Motor neuron (in vitro differentiated cells): ENCODE measurements around the gene IL5RA. TPM values are rescaled to one million over a fixed set of nuclear protein-coding genes. Genes with fewer than 3 reads are reported as not detected.
A peak's percentile ranks its signal among the peaks of the same experiment; 100 is the strongest.

Experiments
- ATAC-seq, 8 experiments: fragments of 200-7000 bp; cut with Tn5 transposase; replicated peaks in 6 of 8; 2 replicates each; pipeline ENCODE4 v1.8.0; 2021; ENCODE audit warnings: mild to moderate bottlenecking in 8 of 8, moderate library complexity in 8 of 8
- H3K27ac ChIP-seq, 2 donors: fragments of 250-450 bp; sonication (Bioruptor Pico); 2 replicates each; pipeline ENCODE4 v1.9.0; 2021; ENCODE audit warnings: antibody characterized with exemption in 2 of 2, mild to moderate bottlenecking in 2 of 2, moderate library complexity in 1 of 2
- H3K4me1 ChIP-seq, 2 donors: fragments of 250-450 bp; sonication (Bioruptor Pico); replicated peaks in 1 of 2; 2 replicates each; pipeline ENCODE4 v1.6.1; 2021; ENCODE audit warnings: antibody characterized with exemption in 2 of 2, mild to moderate bottlenecking in 2 of 2, moderate library complexity in 1 of 2
- H3K4me3 ChIP-seq, 5 donors: fragments of 250-450 bp; sonication (Bioruptor Pico); 2 replicates each; pipeline ENCODE4 v1.9.0; 2021; ENCODE audit warnings: antibody characterized with exemption in 5 of 5, mild to moderate bottlenecking in 5 of 5, moderate library complexity in 4 of 5
- WGBS, 10 experiments: fragments of 450-650 bp; shearing (Covaris generic); methylation state at CpG; one replicate each; pipeline ENCODE4 v1.0.0; 2022; 5-methylcytosine and 5-hydroxymethylcytosine counted together
- in situ Hi-C, 9 experiments: fragments of 400-800 bp; cut with MboI; loops; one replicate each; pipeline ENCODE4 v1.15.0; 2021; ENCODE audit warnings: low sequenced_read_pairs in 9 of 9, low pct_unique_long_range_greater_than_20kb in 2 of 9; ENCODE audit not compliant: unreplicated experiment in 9 of 9
- total RNA-seq, 8 experiments: library from RNA; unstranded; fragments of 300-600 nt; gene quantifications; 2 replicates each; pipeline versions ENCODE4 v1.2.3 to v1.2.4, GENCODE V29; 2022

Gene IL5RA
- total RNA-seq, 8 experiments from 2014 or later: 0.05 to 1.00 (median 0.17) TPM; not detected in 1

DNA sequence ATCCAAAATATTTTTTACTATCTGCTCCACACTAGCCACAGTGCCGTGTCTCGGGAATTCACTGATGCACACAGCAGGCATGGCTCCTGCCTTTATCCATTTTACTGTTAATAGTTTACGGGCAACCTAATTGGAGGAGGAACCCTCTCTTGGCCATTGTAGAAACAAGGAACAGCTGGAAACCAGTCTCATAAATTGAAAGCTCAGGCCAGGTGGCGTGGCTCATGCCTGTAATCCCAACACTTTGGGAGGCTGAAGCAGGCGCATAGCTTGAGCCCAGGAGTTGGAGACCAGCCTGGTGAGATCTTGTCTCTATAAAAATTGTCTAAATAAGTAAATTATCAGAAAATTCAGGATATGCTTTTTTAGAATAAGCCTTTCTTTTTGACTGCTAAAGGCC, 39.0 kb downstream of the IL5RA start:
- no peak overlapping the region for H3K4me3 ChIP-seq
- H3K4me1 ChIP-seq: no peaks in the 10 kb centered on the region
- no peak overlapping the region for H3K27ac ChIP-seq
- no peak for ATAC-seq
- in situ Hi-C loops: no loop called here
- 11 to 100% (median 88%) methylated on average over 1 to 5 of the region's 5 CpGs; no CpG with 5 or more reads in 2 of the 10 experiments for WGBS, 10 experiments

DNA sequence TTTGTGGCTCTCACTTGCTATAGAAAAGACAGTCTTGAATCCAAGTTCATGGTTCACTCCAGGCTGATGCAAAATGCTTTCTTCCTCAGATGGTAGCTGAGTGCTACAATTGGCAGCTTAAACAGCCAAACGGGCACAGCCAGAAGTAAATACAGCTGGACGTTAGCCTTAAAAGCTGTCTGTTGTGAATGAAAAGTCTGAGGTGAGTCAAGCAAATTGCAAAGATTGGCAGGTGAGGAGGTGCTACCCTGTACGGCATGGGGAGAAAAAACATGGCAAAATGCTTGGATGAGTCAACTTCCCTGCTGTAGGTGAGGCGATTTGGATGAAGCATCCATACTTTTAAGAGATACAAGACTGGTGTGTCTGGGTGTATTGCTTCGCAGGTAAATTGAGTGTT, 40.5 kb downstream of the IL5RA start:
- H3K27ac ChIP-seq: no peak overlapping the region
- H3K4me1 ChIP-seq: peaks cover 0 to 3% of the 10 kb centered on the region in 2 donors
- H3K4me3 ChIP-seq: no peak overlapping the region
- WGBS, 10 experiments: 0 to 100% (median 79%) methylated on average over 1 to 4 of the region's 5 CpGs; no CpG with 5 or more reads in 2 of the 10 experiments
- ATAC-seq: no peak
- in situ Hi-C loops: no loop called here

DNA sequence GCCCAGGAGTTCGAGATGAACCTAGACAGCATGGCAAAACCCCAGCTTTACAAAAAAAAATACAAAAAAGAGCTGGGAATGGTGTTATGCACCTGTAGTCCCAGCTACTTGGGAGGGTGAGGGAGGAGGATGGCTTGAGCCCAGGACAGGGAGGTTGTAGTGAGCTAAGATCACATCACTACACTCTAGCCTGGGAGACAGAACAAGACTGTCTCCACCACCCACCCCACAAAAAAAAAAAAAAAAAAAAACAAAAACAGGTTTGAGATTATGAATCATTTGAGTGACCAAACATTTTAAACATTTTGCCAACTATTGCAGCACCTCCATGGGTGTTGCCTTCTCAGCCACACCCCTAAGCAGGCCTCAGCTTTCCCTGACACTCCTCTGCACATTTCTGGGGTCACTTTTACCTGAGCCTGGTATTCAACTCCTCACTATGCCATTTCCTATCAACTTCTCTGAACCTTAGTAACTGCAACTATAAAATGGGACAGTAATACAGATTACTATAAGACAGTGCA, 41.8 kb downstream of the IL5RA start:
- 0 to 100% (median 40%) methylated on average over 1 of the region's 1 CpG; no CpG with 5 or more reads in 6 of the 10 experiments for WGBS, 10 experiments
- no peak overlapping the region for H3K27ac ChIP-seq
- ATAC-seq: no peak
- H3K4me3 ChIP-seq: no peak overlapping the region
- H3K4me1 ChIP-seq: peaks cover 7% of the 10 kb centered on the region in 2 donors
- in situ Hi-C loops: no loop called here

DNA sequence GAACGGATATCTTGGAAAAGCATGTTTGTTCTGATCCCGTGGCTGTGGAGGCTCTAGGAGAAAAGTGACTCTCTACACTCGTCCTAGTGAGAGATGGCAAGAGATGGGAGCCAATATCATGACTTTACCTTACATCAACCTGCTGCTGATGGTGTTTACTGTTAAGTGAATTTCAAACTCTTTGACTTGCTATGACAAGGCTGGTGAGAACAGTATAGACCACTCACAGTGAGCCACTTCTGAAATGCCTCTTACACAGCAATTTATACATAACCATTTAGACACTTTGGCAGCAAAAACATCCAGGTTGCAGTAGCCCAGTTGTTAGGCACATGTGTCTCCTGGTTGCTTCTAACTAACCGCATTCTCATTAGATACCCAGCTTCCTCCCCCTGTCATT, 43.3 kb downstream of the IL5RA start:
- WGBS, 10 experiments: 0 to 100% (median 60%) methylated on average over 1 to 3 of the region's 4 CpGs; no CpG with 5 or more reads in 3 of the 10 experiments
- in situ Hi-C loops: no loop called here
- ATAC-seq: no peak

DNA sequence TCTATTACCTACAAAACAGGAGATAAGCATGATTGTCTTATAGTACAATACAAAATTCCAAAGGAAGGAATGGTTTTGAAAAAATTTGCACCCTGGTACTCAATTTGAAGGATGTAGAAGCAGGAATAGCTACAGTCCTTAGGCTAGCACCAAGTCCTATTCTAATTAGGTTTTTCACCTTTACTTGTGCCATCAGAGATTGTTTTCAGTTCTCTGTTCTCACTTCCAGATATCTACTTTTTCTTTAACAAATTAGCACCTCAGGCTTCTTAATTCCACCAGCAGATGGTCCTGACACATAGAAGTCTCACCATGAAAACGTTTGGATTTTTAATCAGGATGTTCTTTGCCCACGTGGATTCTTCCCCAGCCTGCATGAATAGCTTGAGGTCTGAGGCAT, 43.8 kb downstream of the IL5RA start:
- WGBS, 10 experiments: 0 to 37% (median 0%) methylated on average over 1 to 2 of the region's 2 CpGs; no CpG with 5 or more reads in 5 of the 10 experiments

More for the DNA sequence above, 43.3 kb downstream of the IL5RA start:
- no peak overlapping the region for H3K27ac ChIP-seq
- no peak overlapping the region for H3K4me3 ChIP-seq
- peaks cover 7% of the 10 kb centered on the region in 2 donors for H3K4me1 ChIP-seq

DNA sequence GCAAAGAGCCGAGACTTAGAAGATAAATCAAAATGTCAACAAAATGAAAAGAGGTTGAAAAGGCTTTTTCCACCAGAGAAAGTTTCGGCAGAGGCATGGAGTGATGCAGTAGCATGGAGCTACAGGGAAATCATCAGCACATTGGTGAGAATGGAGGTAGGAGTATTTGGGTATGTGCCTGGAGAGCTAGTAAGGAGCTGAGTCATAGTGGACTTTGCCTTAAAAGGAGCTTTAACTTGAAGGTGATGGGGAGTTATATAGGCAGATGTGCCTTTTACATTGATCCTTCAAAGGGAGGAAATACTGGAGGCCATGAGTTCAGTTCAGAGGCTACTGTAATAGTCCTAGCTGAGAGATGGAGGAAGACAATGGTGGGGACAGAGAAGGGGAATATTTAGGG, 44.3 kb downstream of the IL5RA start:
- in situ Hi-C loops: no loop called here
- WGBS, 10 experiments: 0 to 87% (median 52%) methylated on average over 1 to 2 of the region's 2 CpGs; no CpG with 5 or more reads in 2 of the 10 experiments
- Histone ChIP-seq H3K27ac (no peak overlapping the region), H3K4me3 (no peak overlapping the region), H3K4me1 (peaks cover 7% of the 10 kb centered on the region in 2 donors)
- ATAC-seq: no peak

More for the DNA sequence above, 43.8 kb downstream of the IL5RA start:
- no peak for ATAC-seq
- Histone ChIP-seq H3K27ac (no peak overlapping the region), H3K4me3 (no peak overlapping the region), H3K4me1 (peaks cover 7% of the 10 kb centered on the region in 2 donors)
- in situ Hi-C loops: no loop called here

DNA sequence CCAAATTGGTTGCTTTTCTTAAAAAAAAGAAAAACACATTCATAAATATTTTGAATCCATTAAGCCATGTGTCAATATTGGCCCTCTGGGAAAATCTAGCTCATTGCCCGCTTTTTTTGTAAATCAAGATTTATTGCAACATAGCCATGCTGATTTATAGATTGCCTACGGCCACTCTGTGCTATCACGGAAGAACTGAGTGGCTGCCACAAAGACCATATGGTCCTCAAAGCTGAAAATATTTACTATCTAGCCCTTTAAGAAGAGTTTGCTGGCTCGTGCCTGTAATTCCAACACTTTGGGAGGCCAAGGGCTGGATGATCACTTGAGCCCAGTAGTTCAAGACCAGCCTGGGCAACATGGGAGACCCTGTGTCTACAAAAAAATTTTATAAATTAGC, 45.9 kb downstream of the IL5RA start:
- 0 to 63% (median 42%) methylated on average over 3 to 4 of the region's 4 CpGs; no CpG with 5 or more reads in 4 of the 10 experiments for WGBS, 10 experiments
- in situ Hi-C loops: no loop called here

DNA sequence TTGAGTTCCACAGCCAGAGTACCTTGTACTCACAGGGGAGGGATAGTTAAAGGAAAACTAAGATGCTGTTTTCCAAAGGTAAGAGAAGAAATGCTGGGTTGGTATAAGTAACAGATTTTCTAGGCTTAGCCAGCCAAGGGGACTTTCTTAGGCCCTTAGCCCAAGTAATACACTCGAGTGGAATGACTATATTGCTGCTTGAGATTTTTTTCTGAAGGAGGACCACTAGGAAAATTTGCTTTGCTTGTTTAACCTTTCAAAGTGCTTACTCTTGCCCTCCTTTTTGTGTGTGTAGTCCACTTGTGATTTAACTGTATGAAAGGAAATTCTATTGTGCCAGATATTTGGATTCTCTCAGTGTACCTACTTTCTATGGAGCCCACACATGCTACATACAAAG, 50.5 kb downstream of the IL5RA start:
- peaks cover 3 to 7% of the 10 kb centered on the region in 2 donors for H3K4me1 ChIP-seq
- no peak overlapping the region for H3K4me3 ChIP-seq
- 0 to 67% (median 60%) methylated on average over 1 of the region's 1 CpG; no CpG with 5 or more reads in 4 of the 10 experiments for WGBS, 10 experiments
- no peak overlapping the region for H3K27ac ChIP-seq
- no peak for ATAC-seq
- in situ Hi-C loops: no loop called here

More for the DNA sequence above, 45.9 kb downstream of the IL5RA start:
- Histone ChIP-seq H3K4me3 (no peak overlapping the region), H3K27ac (no peak overlapping the region), H3K4me1 (peaks cover 7% of the 10 kb centered on the region in 2 donors)
- peak in 2 of 8 experiments; percentile 69 to 81 for ATAC-seq

DNA sequence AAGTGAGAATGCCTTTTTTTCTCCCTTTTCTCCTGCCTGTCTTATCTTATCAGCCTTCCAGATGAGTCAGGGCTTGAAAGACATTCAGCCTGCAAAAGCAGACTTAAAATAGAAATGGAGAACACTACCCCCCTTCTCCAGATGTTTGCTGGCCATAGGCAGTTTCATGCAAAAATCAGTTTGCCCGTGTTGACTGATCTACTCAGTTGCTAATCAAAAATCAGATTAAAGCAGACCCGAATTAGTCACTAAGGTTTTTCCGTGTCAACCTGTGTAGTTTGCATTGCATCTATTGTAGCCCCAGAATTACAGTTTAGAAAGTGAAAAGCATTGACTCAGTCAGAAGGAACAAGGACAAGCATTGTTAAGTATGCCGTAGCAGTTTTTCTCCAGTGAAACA, 56.2 kb downstream of the IL5RA start:
- H3K4me3 ChIP-seq: no peak overlapping the region
- in situ Hi-C loops: no loop called here
- H3K4me1 ChIP-seq: peaks cover 0 to 11% of the 10 kb centered on the region in 2 donors
- 0 to 63% (median 27%) methylated on average over 1 to 3 of the region's 4 CpGs; no CpG with 5 or more reads in 1 of the 10 experiments for WGBS, 10 experiments
- no peak overlapping the region for H3K27ac ChIP-seq
- peak in 4 of 8 experiments; percentile 32 to 51 (median 37) for ATAC-seq

DNA sequence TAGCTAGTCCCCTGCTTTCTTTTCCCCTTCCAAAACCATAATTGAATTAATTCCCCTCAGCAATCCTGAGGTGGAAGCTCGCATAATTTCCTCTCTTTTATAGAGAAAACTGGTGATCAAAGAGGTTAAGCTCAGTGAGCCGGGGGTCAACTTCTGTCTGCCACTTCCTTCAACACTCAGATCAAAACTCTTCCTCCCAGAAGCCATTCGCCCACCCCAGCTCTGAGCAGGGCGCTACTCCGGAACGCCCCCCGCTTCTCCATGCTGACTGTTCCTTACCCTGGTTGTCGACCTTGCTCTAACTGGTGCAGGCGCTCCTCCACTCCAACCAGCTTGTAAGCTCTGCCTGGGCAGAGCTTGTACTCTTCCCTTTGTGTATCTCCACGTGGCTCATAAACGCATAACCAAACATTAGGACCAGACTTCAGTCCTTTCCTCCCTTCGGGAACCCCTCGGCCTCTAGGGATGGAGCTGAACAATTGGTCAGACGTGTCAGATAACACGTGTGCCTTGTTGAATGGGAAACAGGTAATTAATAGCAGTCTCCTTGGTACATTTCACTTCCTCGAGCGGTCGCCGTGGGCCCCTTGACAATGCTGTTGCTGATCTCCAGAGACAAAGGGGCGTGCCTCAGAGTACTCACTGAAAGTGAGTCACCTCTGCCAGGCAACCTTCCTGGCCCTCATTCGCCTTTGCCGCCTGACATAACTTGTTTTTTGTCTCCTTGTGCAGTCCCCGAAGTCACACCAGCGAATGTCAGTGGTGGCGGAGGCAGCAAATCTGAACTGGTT, 71.8 kb downstream of the IL5RA start:
- Histone ChIP-seq H3K27ac (peak overlapping the region; percentile 40 to 48), H3K4me3 (peak overlapping the region in 1 of 5 donors; percentile 2), H3K4me1 (peaks cover 27 to 29% of the 10 kb centered on the region in 2 donors)
- in situ Hi-C loops: no loop called here
- WGBS, 10 experiments: 9 to 73% (median 59%) methylated on average over 3 to 25 of the region's 25 CpGs; no CpG with 5 or more reads in 2 of the 10 experiments
- peak in 5 of 8 experiments; percentile 94 to 95 (median 94) for ATAC-seq

DNA sequence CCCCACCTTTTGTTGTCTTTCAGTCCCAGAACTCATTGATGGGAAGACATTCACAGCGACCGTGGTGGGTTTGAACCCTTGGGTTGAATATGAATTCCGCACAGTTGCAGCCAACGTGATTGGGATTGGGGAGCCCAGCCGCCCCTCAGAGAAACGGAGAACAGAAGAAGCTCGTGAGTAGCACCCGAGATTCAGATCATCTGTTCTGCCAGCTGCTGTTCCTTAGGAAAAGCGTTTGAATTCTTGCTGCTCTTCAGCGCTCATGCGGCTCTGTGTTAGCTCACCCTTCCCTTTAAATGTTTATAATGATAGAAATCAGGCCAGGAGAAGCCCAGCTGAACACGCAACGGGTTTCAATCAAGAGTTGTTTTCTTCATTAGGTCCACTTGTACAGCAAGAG, 73.0 kb downstream of the IL5RA start:
- no peak overlapping the region for H3K4me3 ChIP-seq
- no peak overlapping the region for H3K27ac ChIP-seq
- ATAC-seq: no peak
- peaks cover 24 to 26% of the 10 kb centered on the region in 2 donors for H3K4me1 ChIP-seq
- 35 to 98% (median 90%) methylated on average over 3 to 13 of the region's 13 CpGs; no CpG with 5 or more reads in 2 of the 10 experiments for WGBS, 10 experiments
- in situ Hi-C loops: no loop called here

DNA sequence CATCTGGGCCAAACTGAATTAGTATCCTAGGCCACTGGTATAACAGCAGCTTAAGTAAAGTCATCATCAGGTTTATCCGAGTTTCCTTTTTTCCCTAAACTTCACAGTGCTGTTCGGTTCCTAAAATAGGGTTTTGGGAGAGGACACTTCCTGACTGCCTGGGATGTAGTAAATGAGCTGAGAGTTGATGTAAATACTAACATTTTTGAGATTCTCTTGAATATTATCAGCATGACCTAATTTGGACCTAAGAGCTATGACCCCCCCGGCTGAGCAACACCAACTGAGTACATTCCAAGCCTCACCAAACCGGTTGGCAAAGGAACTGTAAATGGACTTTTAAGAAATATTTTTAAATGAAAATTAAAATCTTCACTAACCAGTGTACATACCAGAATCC, 78.8 kb downstream of the IL5RA start:
- WGBS, 10 experiments: 0 to 100% (median 84%) methylated on average over 1 to 4 of the region's 4 CpGs; no CpG with 5 or more reads in 1 of the 10 experiments
- Histone ChIP-seq H3K27ac (no peak overlapping the region), H3K4me1 (peaks cover 0 to 7% of the 10 kb centered on the region in 2 donors), H3K4me3 (no peak overlapping the region)
- in situ Hi-C loops: no loop called here
- ATAC-seq: no peak

DNA sequence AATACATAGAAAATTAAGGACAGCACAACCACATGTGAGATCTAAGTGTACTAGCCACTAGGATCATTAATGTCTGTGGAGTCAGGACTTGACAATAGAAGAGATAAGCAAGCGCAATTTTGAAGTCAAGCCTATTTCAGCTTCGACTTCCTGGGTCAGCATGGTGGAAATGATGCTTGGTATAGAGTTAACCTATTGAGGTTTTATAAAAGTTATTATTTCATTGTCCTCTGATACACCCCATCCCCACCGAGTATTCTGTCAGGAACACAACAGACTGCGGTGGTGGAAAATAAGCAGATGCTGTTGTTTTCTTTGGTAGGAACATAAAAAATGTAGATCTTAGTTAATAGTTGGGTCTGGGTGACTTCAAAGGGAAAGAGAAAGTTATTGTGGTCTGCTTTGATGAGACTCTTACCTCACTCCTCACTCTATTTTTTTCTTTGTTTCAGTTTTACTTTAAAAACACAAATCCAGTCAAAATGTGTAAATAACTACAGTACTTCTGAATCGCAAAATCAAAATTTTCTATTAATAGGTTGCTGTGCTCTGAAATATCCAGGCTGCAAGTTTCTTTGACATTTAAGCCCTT, 82.1 kb downstream of the IL5RA start:
- H3K27ac ChIP-seq: no peak overlapping the region
- ATAC-seq: no peak
- no peak overlapping the region for H3K4me3 ChIP-seq
- H3K4me1 ChIP-seq: peaks cover 7 to 13% of the 10 kb centered on the region in 2 donors
- WGBS, 10 experiments: 0 to 97% (median 74%) methylated on average over 1 to 5 of the region's 5 CpGs
- in situ Hi-C loops: no loop called here
